Activated T-helper 2 cell treated with anti-CD3 and anti-CD28 coated beads, Interferon-gamma antibody, Interleukin-2, Interleukin-4, amounts not matched to agents 10 μg/mL and 5 μg/mL and 100 μg/mL, durations not matched to agents 14 hours and 24 hours and 36 hours (primary cell): Measurements from ENCODE around the gene MCF2L2. TPM values are rescaled to one million over a fixed set of nuclear protein-coding genes. Genes with fewer than 3 reads are reported as not detected.

ENCODE experiments used
- DNase-seq: peaks from one replicate; pipeline ENCODE4 v3.0.0; 2021; ENCODE audit warnings: low spot score
- H3K27ac Mint-ChIP-seq: one replicate; pipeline ENCODE4 v1.8.0; 2021; ENCODE audit warnings: mixed read lengths
- H3K27me3 Mint-ChIP-seq: one replicate; pipeline ENCODE4 v1.8.0; 2021; ENCODE audit warnings: low read depth, mixed read lengths
- H3K36me3 Mint-ChIP-seq: one replicate; pipeline ENCODE4 v1.8.0; 2021; ENCODE audit warnings: low read depth, mixed read lengths
- H3K4me1 Mint-ChIP-seq: one replicate; pipeline ENCODE4 v1.8.0; 2021; ENCODE audit warnings: low read depth, mixed read lengths
- H3K4me3 Mint-ChIP-seq: one replicate; pipeline ENCODE4 v1.8.0; 2021; ENCODE audit warnings: low read depth, mild to moderate bottlenecking, moderate library complexity, mixed read lengths
- H3K9me3 Mint-ChIP-seq: one replicate; pipeline ENCODE4 v1.8.0; 2021; ENCODE audit warnings: mixed read lengths
- intact Hi-C: fragments of 100-400 bp; cut with micrococcal nuclease; formaldehyde crosslinking; loops from one replicate; pipeline ENCODE4 v1.15.1; 2023
- total RNA-seq: library from RNA; stranded (reverse); gene quantifications from 2 replicates; pipeline ENCODE4 v1.2.3, GENCODE V29; 2022

The MCF2L2 gene
- total RNA-seq, 1 donor from 2014 or later: 7.5 TPM

GRCh38 chr3:183272791-183273190 is 155.6 kb downstream of the MCF2L2 start:
- intact Hi-C loops: no loop called here
- Mint-ChIP-seq H3K27me3 (no peaks in the 10 kb centered on the region), H3K4me1 (peaks cover 9% of the 10 kb centered on the region), H3K36me3 (peaks cover 51% of the 10 kb centered on the region), H3K27ac (no peak overlapping the region), H3K9me3 (no peaks in the 10 kb centered on the region), H3K4me3 (no peak overlapping the region)
- no peak for DNase-seq

GRCh38 chr3:183272142-183272541 is 156.3 kb downstream of the MCF2L2 start:
- no peak overlapping the region for H3K27ac Mint-ChIP-seq
- no peaks in the 10 kb centered on the region for H3K27me3 Mint-ChIP-seq
- peaks cover 56% of the 10 kb centered on the region for H3K36me3 Mint-ChIP-seq
- H3K4me1 Mint-ChIP-seq: peaks cover 9% of the 10 kb centered on the region
- H3K4me3 Mint-ChIP-seq: no peak overlapping the region
- peaks cover under 1% of the 10 kb centered on the region for H3K9me3 Mint-ChIP-seq
- intact Hi-C loops: no loop called here
- DNase-seq: no peak

- intact Hi-C loops: no loop called here
- peaks cover 4% of the 10 kb centered on the region for H3K9me3 Mint-ChIP-seq
- no peaks in the 10 kb centered on the region for H3K27me3 Mint-ChIP-seq
- no peak overlapping the region for H3K4me3 Mint-ChIP-seq
- no peak for DNase-seq
- peaks cover 60% of the 10 kb centered on the region for H3K36me3 Mint-ChIP-seq
- H3K27ac Mint-ChIP-seq: no peak overlapping the region
- peaks cover 7% of the 10 kb centered on the region for H3K4me1 Mint-ChIP-seq
Measured at GRCh38 chr3:183270344-183270743, 158.1 kb downstream of the MCF2L2 start.

GRCh38 chr3:183269345-183269744 is 159.1 kb downstream of the MCF2L2 start:
- peaks cover 7% of the 10 kb centered on the region for H3K4me1 Mint-ChIP-seq
- H3K27ac Mint-ChIP-seq: no peak overlapping the region
- peaks cover 54% of the 10 kb centered on the region for H3K36me3 Mint-ChIP-seq
- peaks cover 4% of the 10 kb centered on the region for H3K9me3 Mint-ChIP-seq
- no peak overlapping the region for H3K4me3 Mint-ChIP-seq
- intact Hi-C loops: loop anchor here (5.0 kb wide), 1 partner anchor 288 kb away; the partner anchor contains the start of gene KLHL6
- DNase-seq: no peak
- H3K27me3 Mint-ChIP-seq: no peaks in the 10 kb centered on the region

GRCh38 chr3:183268366-183268765 is 160.1 kb downstream of the MCF2L2 start:
- peak overlapping the region; percentile 65 for H3K27ac Mint-ChIP-seq

GRCh38 chr3:183267140-183267539 is 161.3 kb downstream of the MCF2L2 start:
- H3K36me3 Mint-ChIP-seq: peaks cover 52% of the 10 kb centered on the region
- H3K27ac Mint-ChIP-seq: no peak overlapping the region
- H3K9me3 Mint-ChIP-seq: peaks cover 4% of the 10 kb centered on the region
- no peak for DNase-seq
- intact Hi-C loops: loop anchor here (2.0 to 5.0 kb wide), 3 partner anchors 56 to 290 kb away; partner anchors contain the start of gene KLHL6
- no peaks in the 10 kb centered on the region for H3K27me3 Mint-ChIP-seq
- no peak overlapping the region for H3K4me3 Mint-ChIP-seq
- peaks cover 3% of the 10 kb centered on the region for H3K4me1 Mint-ChIP-seq

More at GRCh38 chr3:183268366-183268765, 160.1 kb downstream of the MCF2L2 start:
- Mint-ChIP-seq H3K9me3 (peaks cover 4% of the 10 kb centered on the region), H3K27me3 (no peaks in the 10 kb centered on the region), H3K4me1 (peaks cover 7% of the 10 kb centered on the region), H3K4me3 (peak overlapping the region; percentile 30), H3K36me3 (peaks cover 52% of the 10 kb centered on the region)
- intact Hi-C loops: loop anchor here (5.0 kb wide), 1 partner anchor 289 kb away; the partner anchor contains the start of gene KLHL6
- no peak for DNase-seq

GRCh38 chr3:183266454-183266853 is 162.0 kb downstream of the MCF2L2 start:
- H3K27ac Mint-ChIP-seq: no peak overlapping the region
- peaks cover 4% of the 10 kb centered on the region for H3K9me3 Mint-ChIP-seq
- H3K4me3 Mint-ChIP-seq: peak overlapping the region; percentile 43
- H3K36me3 Mint-ChIP-seq: peaks cover 48% of the 10 kb centered on the region
- intact Hi-C loops: loop anchor here (1.0 to 5.0 kb wide), 10 partner anchors 13 to 291 kb away; partner anchors contain the start of genes B3GNT5, KLHL6 and LAMP3
- H3K4me1 Mint-ChIP-seq: peaks cover 3% of the 10 kb centered on the region
- DNase-seq: no peak
- H3K27me3 Mint-ChIP-seq: no peaks in the 10 kb centered on the region

GRCh38 chr3:183265834-183266417 is 162.5 kb downstream of the MCF2L2 start:
- H3K27ac Mint-ChIP-seq: no peak overlapping the region
- H3K36me3 Mint-ChIP-seq: peaks cover 44% of the 10 kb centered on the region
- no peaks in the 10 kb centered on the region for H3K4me1 Mint-ChIP-seq
- peak overlapping the region; percentile 43 for H3K4me3 Mint-ChIP-seq
- no peaks in the 10 kb centered on the region for H3K27me3 Mint-ChIP-seq
- peaks cover 4% of the 10 kb centered on the region for H3K9me3 Mint-ChIP-seq
- intact Hi-C loops: loop anchor here (1.0 to 5.0 kb wide), 10 partner anchors 13 to 291 kb away; partner anchors contain the start of genes B3GNT5, KLHL6 and LAMP3
- DNase-seq: no peak

GRCh38 chr3:183265157-183265642 is 163.2 kb downstream of the MCF2L2 start:
- intact Hi-C loops: loop anchor here (5.0 kb wide), 1 partner anchor 292 kb away; the partner anchor contains the start of gene KLHL6
- Mint-ChIP-seq H3K4me1 (no peaks in the 10 kb centered on the region), H3K27me3 (no peaks in the 10 kb centered on the region), H3K9me3 (peaks cover 4% of the 10 kb centered on the region), H3K4me3 (no peak overlapping the region), H3K36me3 (peaks cover 38% of the 10 kb centered on the region), H3K27ac (no peak overlapping the region)
- no peak for DNase-seq

GRCh38 chr3:183264268-183264667 is 164.2 kb downstream of the MCF2L2 start:
- no peak for DNase-seq
- no peaks in the 10 kb centered on the region for H3K27me3 Mint-ChIP-seq
- intact Hi-C loops: no loop called here
- H3K4me3 Mint-ChIP-seq: no peak overlapping the region
- H3K36me3 Mint-ChIP-seq: peaks cover 38% of the 10 kb centered on the region
- peaks cover 4% of the 10 kb centered on the region for H3K9me3 Mint-ChIP-seq
- no peak overlapping the region for H3K27ac Mint-ChIP-seq
- peaks cover 7% of the 10 kb centered on the region for H3K4me1 Mint-ChIP-seq

- intact Hi-C loops: no loop called here
- Mint-ChIP-seq H3K27ac (no peak overlapping the region), H3K4me1 (peaks cover 7% of the 10 kb centered on the region), H3K36me3 (peaks cover 32% of the 10 kb centered on the region), H3K4me3 (no peak overlapping the region), H3K27me3 (no peaks in the 10 kb centered on the region), H3K9me3 (peaks cover 4% of the 10 kb centered on the region)
- no peak for DNase-seq
Measured at GRCh38 chr3:183262875-183263378, 165.5 kb downstream of the MCF2L2 start.

- H3K27ac Mint-ChIP-seq: no peak overlapping the region
- H3K36me3 Mint-ChIP-seq: peaks cover 35% of the 10 kb centered on the region
- no peak for DNase-seq
- H3K4me1 Mint-ChIP-seq: peaks cover 18% of the 10 kb centered on the region
- H3K27me3 Mint-ChIP-seq: no peaks in the 10 kb centered on the region
- no peak overlapping the region for H3K4me3 Mint-ChIP-seq
- intact Hi-C loops: no loop called here
- H3K9me3 Mint-ChIP-seq: no peaks in the 10 kb centered on the region
Measured at GRCh38 chr3:183261151-183261724, 167.2 kb downstream of the MCF2L2 start.
